Endometrial microvascular endothelial cells (primary cell): ENCODE measurements around the gene TMEM174. TPM values are rescaled to one million over a fixed set of nuclear protein-coding genes. Genes with fewer than 3 reads are reported as not detected.
"Not testable (repeated sequence)": the region's sequence is repeated elsewhere in the genome, so short reads cannot be mapped to it uniquely, and the experiment has no call there.

Experiments
- in situ Hi-C: cut with HindIII; loops from 2 replicates; pipeline ENCODE4 v1.10.0; 2017; ENCODE audit warnings: low sequenced_read_pairs, low pct_unique_long_range_greater_than_20kb; ENCODE audit errors: inconsistent ontology term
- total RNA-seq: library from RNA; depleted of rRNA; stranded (reverse); fragments of >200 nt; gene quantifications from one replicate; pipeline ENCODE4 v1.2.3, GENCODE V29; 2015; ENCODE audit errors: inconsistent ontology term

The TMEM174 gene
- total RNA-seq, 1 donor from 2014 or later = not detected

DNA sequence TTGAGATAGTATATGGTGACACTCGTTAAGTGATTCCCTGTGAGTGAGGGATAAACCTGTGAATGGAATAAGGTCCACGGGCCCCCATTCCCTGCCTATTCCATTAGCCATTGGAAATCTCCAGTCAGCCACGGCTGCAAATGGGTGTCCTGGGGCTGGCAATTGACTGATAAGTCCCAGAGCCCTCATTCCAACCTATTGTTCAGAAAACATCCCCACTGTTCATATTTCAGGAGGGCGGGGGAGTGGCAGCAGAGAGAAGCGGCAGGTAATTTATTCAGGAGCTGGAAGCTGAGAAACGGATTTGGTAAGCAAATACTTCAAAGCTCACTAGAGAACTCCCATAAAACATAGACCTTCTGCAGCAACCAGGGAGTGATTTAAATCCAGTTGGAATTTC is 42.0 kb downstream of the TMEM174 start:
- in situ Hi-C loops = no loop called here

DNA sequence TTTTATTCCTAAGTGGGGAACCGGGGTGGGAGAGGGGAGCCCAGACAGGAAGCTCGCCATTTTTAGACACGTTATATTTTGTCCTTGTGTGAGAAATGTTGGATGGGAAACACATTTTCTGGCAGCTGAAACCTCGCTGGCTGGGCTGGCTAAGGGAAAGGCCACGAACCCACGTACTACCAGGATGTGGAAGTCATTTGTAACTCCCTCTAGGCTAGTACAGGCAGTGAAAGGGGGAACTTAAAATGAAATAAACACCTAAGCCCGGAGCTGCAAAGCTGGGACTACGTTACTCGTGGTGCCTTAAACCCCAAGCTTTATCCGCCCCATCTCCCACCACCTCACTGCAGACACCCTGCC is 42.5 kb downstream of the TMEM174 start:
- in situ Hi-C loops = no loop called here

DNA sequence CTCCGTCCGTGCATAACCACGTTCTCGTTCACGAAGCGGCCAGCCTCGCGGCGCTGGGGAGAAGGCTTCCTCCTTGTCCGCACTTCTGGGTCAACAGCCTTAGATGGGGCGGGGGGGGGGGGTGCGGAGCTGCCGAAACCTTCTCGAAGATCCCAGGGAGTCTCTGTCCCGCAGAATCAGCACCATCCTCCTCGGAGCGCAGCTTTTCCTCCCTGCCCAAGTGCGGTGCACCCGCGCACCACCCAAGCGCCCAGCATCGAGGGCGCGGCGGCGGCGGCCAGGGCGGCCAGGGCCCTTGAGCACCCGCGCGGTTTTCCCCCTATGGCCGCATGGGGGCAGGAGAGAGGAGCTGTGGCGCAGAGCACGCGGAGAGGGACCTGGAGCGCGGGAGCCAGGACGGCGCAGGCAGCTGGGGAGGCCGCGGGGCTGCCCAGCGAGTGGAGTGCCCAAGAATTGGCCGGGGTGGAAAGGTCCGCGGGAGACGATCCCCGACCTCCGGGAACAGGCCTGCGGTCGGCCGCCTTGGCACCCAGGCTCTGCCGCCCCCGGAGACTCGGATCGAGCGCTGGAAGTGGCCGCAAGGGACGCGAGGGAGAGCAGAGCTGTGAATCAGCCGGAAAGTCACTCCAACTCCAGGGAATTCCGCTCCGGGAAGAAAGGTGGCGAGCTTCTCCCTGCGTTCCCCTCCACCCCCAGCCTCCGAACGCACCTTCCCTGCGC is 43.1 kb downstream of the TMEM174 start:
- in situ Hi-C loops = no loop called here

DNA sequence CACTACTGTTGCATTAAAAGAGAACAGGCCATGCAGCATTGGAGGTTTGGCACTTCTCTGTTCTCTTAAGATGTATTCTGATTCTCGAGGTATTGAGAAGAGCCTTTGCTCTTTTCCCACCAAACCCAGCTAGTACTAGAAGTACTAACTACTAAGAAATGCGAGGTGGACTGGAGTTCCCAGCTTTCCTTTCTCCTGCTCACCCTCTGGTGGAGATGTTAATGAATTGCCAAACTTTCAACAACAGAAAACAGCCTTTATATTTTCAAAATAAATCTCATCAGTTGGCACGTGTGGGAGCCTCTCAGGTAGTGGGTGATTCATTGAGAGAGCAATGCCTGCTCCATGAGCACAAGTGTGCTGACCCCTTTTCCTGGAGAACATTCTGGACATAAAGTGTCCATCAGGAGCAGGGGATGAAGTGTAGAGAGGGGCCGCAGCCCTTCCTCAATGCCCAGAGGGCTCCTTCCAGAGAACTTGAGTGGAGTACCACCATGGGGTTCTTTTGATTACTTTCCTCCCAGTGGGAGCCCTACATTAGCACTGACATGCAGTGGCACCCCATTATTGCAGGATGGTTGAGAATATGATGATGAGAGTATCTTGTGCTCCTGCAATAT is 45.7 kb downstream of the TMEM174 start:
- in situ Hi-C loops = no loop called here

DNA sequence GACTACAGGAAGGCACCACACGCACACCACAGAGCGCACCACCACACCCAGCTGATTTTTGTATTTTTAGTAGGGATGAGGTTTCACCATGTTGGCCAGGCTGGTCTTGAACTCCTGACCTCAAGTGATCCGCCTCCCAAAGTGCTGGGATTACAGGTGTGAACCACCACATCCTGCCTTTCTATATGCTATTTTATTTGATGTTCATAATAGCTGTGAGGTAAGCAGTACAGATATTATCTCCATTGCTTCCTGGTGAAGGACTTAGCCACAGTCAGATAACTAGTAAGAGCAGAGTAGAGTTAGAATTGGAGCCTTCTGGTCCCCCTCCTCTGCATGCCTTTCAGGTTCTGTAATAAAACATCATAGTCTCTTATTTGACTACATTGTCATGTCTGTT is 46.3 kb downstream of the TMEM174 start:
- in situ Hi-C loops = not testable (repeated sequence)

DNA sequence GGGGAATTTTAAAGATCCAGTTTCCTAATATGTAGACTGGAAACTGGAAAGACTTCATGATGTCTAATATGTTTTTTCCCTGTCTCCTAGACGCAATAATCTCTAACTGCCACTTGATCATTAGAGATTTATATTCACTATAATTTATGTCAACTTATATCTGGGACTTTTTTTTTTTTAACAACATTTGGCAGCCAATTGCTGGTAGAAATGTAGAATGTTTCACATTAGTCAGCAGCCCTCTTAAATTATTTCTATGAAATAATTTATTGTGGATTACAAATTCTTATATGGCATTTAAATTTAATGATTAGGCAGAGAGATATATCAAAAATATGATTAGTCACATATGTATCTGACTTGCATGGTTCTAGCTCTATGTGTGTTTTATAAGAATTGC is 48.2 kb downstream of the TMEM174 start:
- in situ Hi-C loops = no loop called here

DNA sequence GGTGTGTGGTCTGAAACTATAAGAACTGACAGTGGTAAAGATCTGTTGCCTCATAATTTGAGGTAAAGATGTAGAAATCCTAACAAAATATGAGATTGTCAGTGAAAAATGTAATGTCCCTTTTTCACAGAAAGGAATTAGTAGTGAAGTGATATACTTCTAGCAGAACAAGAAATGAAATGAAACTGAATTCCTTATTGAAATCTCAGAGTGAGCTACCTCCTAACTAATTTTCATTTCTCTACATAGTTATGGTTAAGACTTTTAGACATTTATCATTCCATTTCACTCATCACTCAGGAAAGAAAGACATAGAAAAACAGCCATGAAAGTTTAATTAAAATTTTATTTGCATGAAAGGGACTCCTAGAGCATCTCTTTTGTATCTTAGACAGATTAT is 48.7 kb downstream of the TMEM174 start:
- in situ Hi-C loops = no loop called here

DNA sequence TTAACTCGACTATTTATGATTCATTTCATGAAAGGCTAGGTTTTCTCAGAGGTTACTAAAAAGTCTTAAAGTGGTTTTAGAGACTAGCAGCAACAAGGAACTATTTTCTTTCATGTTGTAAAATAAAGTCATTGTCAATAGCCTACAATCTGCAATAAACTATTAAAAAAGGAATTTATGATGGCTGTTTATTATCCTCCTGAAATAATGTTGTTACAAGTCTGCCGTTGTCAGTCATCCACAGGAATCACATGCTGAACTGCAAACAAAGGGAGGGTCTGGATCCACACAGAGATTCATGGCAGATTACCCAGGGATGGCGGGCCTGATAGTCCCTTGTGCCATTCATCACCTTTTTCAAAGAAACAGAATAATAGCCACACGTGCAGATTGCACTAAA is 49.2 kb downstream of the TMEM174 start:
- in situ Hi-C loops = no loop called here

Other genes with a start within 250 kb of the TMEM174 start
- gene FCHO2, start 217.2 kb upstream of the TMEM174 start, total RNA-seq = 12.9 TPM
- gene TMEM171, start 52.6 kb upstream of the TMEM174 start, total RNA-seq = 11.8 TPM